SKM-1 (cell line): ENCODE data around the gene COL26A1.
A peak's percentile ranks its signal among the peaks of the same experiment; 100 is the strongest.

ENCODE experiments used
- DNase-seq: peaks from one replicate; lab custom pipeline; 2025; ENCODE audit not compliant: unreplicated experiment; lab: John Stamatoyannopoulos, UW

Gene COL26A1

DNA sequence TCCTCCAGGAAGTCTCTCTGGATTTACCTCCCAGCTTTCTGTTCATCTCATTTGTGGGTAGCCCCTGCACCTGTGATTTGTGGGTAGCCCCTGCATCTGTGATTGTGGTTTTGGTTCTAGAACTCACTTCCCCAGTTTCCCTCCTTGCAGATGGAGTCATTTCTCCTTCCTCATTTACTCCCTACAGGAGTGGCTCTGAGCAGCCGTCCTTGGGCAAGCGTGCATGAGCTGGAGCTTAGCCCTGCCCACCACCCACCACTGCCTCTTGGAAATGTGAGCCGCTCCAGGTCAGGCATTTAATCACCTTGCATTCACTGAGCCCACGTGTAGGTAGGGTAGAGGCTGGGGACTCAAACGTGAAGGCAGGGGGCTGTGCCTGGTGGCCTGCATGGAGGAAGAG lies 8.2 kb downstream of the COL26A1 start:
- no peak for DNase-seq

DNA sequence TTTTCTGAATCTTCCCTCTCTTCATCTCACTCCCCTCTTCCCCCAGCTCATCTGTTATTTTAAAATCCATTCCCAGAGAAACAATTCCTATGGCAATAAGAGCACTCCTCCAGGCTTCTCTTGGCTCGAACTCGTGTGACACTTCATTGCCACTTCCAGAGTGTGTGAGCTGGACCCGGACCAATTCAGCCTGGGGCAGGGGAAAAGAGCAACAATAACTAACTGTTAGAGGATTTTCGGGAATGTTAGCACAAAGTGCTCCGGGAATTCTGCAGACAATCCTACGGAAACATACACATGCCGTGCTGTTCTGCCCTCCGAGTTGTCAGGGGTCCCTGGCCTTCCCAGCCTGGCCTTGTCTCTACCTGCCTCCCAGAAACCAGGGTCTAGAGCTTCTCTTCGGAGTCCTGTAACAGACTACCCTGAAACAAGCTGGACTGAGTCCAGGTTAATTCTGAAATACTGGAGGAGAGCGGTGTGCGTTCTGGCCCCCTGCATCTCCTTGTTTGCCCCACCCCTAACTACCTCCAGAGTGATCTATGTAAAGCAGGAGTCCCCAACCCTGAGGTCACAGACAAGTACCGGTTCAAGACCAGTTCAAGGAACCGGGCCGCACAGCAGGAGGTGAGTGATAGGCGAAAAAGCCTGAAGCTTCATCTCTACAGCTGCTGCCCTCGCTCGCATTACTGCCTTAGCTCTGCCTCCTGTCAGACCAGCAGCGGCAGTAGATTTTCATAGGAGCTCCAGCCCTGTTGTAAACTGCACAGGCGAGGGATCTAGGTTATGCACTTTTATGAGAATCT lies 11.3 kb downstream of the COL26A1 start:
- no peak for DNase-seq

GRCh38 chr7:101374990-101375389 lies 12.3 kb downstream of the COL26A1 start:
- DNase-seq: no peak

DNA sequence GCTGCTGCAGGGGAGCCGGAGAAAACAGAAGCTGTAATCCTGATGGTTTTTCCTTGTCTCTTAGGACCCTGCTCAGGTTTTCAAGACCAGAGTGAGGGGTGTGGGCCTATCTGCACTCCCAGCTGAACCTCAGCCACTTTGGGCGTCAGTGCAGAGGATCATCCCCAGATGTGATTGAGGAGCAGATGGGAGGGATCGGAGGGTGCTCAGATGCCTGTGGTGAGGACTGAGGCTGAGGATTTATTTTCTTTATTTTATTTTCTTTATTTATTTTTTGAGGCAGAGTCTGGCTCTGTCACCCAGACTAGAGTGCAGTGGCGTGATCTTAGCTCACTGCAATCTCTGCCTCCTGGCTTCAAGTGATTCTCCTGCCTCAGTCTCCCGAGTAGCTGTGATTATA lies 13.9 kb downstream of the COL26A1 start:
- DNase-seq: no peak

- no peak for DNase-seq
Observed at GRCh38 chr7:101377189-101377736, 14.6 kb downstream of the COL26A1 start.

DNA sequence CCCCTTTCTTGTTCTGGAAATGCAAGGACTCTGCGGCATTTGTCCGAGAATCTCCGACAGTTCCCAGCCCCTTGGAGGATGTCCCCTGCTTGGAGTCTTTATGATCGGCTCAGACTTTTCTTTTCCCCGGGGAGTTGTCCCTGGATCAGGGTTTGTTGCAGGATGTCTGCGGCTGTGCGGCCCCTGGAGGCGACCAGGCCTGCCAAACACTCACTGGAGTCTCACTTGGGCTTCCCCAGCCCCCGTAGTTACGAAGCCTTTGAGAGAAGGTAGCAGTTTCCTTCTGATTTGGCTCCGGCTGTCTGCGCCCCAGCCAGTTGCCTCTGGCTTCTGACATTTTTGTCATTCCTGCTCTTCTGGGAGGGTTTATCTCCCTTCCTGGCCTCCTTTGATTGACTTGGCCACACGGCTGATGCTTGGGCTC lies 16.1 kb downstream of the COL26A1 start:
- no peak for DNase-seq

- DNase-seq: no peak
Observed at GRCh38 chr7:101379302-101379701, 16.6 kb downstream of the COL26A1 start.

- DNase-seq: no peak
Observed at GRCh38 chr7:101381549-101382111, 19.0 kb downstream of the COL26A1 start.

DNA sequence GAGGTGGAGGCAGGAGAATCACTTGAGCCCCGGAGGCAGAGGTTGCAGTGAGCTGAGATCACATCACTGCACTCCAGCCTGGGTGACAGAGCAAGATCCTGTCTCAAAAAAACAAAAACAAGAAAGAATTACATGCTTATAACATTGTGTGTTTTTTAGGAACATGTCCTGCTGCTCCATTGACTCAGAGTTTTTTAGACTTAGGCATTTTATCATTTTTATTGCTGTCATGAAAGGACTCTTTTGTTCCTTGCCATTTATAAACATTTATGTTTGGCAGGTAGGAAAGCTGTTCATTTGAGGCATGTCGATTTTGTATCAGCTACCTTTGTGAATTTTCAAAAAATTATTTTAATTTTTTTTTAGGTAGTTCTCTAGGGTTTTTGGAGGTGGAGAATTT lies 20.3 kb downstream of the COL26A1 start:
- DNase-seq: no peak

DNA sequence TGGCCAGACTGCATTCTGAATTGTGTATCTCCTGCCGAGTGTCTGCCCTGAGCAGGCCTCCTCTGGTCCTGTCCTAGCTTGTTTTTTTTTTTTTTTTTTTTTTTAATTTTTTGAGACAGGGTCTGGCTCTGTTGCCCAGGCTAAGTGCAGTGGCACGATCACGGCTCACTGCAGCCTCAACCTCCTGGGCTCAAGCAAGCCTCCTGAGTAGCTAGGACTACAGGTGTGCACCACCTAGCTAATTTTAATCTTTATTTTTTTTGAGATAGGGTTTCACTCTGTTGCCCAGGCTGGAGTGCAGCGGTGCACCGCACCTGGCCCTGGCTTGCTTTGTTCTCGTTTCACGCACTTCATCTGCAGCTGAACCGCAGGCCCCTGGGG lies 23.5 kb downstream of the COL26A1 start:
- no peak for DNase-seq

- DNase-seq: no peak
Observed at GRCh38 chr7:101386558-101387231, 24.0 kb downstream of the COL26A1 start.

- peak; percentile 80 for DNase-seq
Observed at GRCh38 chr7:101390901-101391301, 28.2 kb downstream of the COL26A1 start.

- DNase-seq: no peak
Observed at GRCh38 chr7:101391991-101392390, 29.3 kb downstream of the COL26A1 start.

DNA sequence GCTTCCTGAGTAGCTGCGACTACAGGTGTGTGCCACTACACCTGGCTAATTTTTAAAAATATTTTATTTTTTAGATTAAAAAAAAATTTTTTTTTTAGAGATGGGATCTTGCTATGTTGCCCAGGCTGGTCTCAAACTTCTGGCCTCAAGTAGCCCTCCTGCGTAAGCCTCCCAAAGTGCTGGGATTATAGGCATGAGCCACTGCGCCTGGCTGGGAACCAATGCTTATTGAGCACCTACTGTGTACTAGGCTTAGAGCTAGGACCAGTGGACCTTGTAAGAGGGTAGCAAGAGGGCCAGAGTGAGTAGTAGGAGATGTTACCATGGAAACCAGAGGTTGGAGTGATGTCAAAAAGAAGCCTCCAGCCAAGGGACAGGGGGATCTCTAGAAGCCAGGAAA lies 31.2 kb downstream of the COL26A1 start:
- DNase-seq: no peak

DNA sequence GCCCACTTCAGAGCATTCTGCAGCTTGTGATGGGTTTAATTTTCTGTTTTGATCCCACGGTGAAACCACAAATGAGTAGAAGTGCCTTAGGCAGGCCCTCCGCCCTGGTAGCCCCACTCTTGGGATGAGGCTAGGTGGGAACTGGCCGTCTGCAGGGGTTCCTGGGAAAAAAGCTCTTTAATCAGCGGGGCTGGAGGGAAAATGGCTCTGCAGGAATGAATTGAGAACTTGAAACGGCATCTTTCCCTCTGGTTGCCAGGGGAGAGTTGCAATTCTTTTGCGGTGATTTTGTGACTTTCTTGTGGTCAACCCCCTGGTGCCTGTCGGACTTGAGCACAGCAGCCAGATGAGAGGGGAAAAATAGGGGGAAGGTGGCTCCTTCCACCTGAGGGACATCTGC lies 32.7 kb downstream of the COL26A1 start:
- DNase-seq: no peak

GRCh38 chr7:101397243-101397642 lies 34.6 kb downstream of the COL26A1 start:
- no peak for DNase-seq

DNA sequence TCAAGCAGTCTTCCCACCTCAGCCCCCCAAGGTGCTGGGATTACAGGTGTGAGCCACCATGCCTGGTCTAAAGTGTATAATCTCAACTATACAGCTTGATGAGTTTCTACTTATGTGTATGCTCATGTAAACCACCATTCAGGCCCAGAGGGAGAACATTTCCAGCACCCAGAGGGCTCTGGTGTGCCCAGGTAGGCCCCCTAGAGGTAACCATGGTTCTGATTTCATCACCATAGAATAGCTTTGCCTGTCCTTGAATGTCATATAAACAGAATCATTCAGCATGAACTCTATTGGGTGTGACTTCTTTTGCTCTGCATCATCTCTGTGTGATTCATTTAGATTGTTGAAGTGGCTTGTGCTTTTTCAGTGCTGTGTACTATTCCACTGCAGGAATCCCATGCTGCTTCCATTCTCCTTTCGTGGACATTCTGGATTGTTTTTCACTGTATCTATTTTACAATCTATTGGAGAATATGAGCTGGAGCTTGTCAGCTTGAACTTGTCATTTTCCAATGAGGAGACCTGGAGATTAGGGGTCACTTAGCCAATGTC lies 35.2 kb downstream of the COL26A1 start:
- DNase-seq: no peak

GRCh38 chr7:101398396-101399289 lies 36.0 kb downstream of the COL26A1 start:
- DNase-seq: no peak

- DNase-seq: no peak
Observed at GRCh38 chr7:101399759-101400158, 37.1 kb downstream of the COL26A1 start.

- no peak for DNase-seq
Observed at GRCh38 chr7:101400751-101401150, 38.1 kb downstream of the COL26A1 start.
